Measurements from ENCODE around the gene VRTN. TPM values are rescaled to one million over a fixed set of nuclear protein-coding genes. Genes with fewer than 3 reads are reported as not detected.

Gene VRTN
- polyA plus RNA-seq, 1 experiment, result not detected

DNA sequence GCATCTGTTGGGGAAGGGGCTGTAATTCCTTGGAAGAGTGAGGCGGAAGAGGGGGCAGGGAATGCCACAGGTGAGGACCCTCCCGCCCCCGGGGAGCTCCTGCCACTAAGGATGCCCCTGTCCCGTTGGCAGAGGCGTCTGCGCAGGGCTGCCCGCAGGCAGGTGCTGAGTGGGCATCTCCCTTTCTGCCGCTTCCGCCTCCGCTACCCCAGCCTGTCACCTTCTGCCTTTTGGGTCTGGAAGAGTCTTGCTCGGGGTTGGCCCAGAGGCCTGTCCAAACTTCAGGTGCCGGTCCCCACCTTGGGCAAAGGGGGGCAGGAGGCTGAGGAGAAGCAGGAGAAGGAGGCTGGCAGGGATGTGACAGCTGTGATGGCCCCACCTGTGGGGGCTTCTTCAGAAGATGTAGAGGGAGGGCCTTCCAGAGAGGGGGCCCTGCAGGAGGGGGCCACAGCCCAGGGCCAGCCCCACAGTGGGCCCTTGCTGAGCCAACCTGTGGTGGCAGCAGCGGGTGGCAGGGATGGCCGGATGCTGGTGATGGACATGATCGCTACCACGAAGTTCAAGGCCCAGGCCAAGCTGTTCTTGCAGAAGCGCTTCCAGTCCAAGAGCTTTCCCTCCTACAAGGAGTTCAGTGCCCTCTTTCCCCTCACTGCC, 10.0 kb downstream of the VRTN start:
- ChIA-PET CTCF (interaction anchor here (0.5 to 2.3 kb wide), 4 partner anchors 8 to 543 kb away, joined by 3 to 6 read pairs (median 4); no protein-coding TSS in a partner anchor), POLR2A (no interaction called here)
- no peak for DNase-seq (ENCODE audit: low read depth)
- H3K4me3 ChIP-seq (ENCODE audit: low read depth, low read length), result no peak overlapping the region
- TF ChIP-seq CTCF (IDR thresholded peaks at IDR 0.05; ENCODE audit: insufficient read depth, low read depth, low read length), result no peak
- no peaks in the 10 kb centered on the region for H3K36me3 ChIP-seq (ENCODE audit: control insufficient read depth, insufficient read depth, low read length)
- peaks cover 7% of the 10 kb centered on the region for H3K27me3 ChIP-seq (ENCODE audit: control insufficient read depth, insufficient read depth, low read length)

- Histone ChIP-seq H3K4me3 (ENCODE audit: low read depth, low read length) (no peak overlapping the region), H3K36me3 (ENCODE audit: control insufficient read depth, insufficient read depth, low read length) (no peaks in the 10 kb centered on the region), H3K27me3 (ENCODE audit: control insufficient read depth, insufficient read depth, low read length) (peaks cover 13% of the 10 kb centered on the region)
- CTCF ChIA-PET, result interaction anchor here (0.6 to 3.0 kb wide), 4 partner anchors 10 to 119 kb away, joined by 3 to 30 read pairs (median 4); no protein-coding TSS in a partner anchor
- DNase-seq (ENCODE audit: low read depth), result no peak
- TF ChIP-seq CTCF (IDR thresholded peaks at IDR 0.05; ENCODE audit: insufficient read depth, low read depth, low read length), result no peak
- POLR2A ChIA-PET, result no interaction called here
Measured at GRCh38 chr14:74360163-74360562, 11.9 kb downstream of the VRTN start.

- CTCF ChIA-PET, result interaction anchor here (0.7 to 3.0 kb wide), 6 partner anchors 12 to 131 kb away, joined by 3 to 30 read pairs (median 5); partner anchors contain the start of genes ISCA2 and NPC2
- POLR2A ChIA-PET, result no interaction called here
- peaks cover 16% of the 10 kb centered on the region for H3K27me3 ChIP-seq (ENCODE audit: control insufficient read depth, insufficient read depth, low read length)
Measured at GRCh38 chr14:74362361-74362915, 14.2 kb downstream of the VRTN start.

DNA sequence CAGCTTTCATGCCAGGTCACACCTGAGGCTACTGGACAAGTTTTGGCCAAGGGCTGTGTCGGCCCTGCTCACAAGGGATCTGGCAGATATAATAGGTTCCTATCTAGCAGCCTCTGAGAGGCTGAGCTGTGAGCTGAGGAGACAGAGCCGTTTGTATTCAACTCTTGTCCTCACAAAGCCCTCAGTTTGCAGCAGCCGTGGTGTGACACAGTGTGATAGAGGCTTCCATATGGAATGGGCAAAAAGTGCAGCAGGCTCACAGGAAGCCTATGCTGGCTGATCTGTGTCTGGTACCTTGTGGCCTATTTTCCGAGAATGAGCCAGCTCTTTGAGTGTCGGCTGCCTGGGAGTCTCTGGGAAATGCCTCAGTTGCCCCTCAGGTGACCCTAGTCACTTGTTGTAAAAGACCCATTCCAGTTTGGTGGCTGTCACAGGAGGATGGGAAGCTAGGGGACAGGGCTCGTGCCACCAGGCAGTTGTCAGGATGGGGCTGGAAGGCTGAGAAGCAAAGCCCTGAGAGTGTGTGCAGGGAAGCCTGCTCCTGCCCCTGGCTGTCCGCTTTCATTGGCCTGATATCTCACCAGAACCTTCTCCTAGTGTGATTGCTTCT, 16.1 kb downstream of the VRTN start:
- TF ChIP-seq CTCF (IDR thresholded peaks at IDR 0.05; ENCODE audit: insufficient read depth, low read depth, low read length), result no peak
- Histone ChIP-seq H3K4me3 (ENCODE audit: low read depth, low read length) (no peak overlapping the region), H3K36me3 (ENCODE audit: control insufficient read depth, insufficient read depth, low read length) (no peaks in the 10 kb centered on the region), H3K27me3 (ENCODE audit: control insufficient read depth, insufficient read depth, low read length) (peaks cover 16% of the 10 kb centered on the region)
- POLR2A ChIA-PET, result no interaction called here
- DNase-seq (ENCODE audit: low read depth), result no peak
- CTCF ChIA-PET, result interaction anchor here (0.7 to 4.2 kb wide), 7 partner anchors 10 to 245 kb away, joined by 3 to 37 read pairs (median 3); no protein-coding TSS in a partner anchor

More at GRCh38 chr14:74362361-74362915, 14.2 kb downstream of the VRTN start:
- TF ChIP-seq CTCF (IDR thresholded peaks at IDR 0.05; ENCODE audit: insufficient read depth, low read depth, low read length), result peak; percentile 94
- no peak overlapping the region for H3K4me3 ChIP-seq (ENCODE audit: low read depth, low read length)
- peak; percentile 9 for DNase-seq (ENCODE audit: low read depth)
- no peaks in the 10 kb centered on the region for H3K36me3 ChIP-seq (ENCODE audit: control insufficient read depth, insufficient read depth, low read length)

DNA sequence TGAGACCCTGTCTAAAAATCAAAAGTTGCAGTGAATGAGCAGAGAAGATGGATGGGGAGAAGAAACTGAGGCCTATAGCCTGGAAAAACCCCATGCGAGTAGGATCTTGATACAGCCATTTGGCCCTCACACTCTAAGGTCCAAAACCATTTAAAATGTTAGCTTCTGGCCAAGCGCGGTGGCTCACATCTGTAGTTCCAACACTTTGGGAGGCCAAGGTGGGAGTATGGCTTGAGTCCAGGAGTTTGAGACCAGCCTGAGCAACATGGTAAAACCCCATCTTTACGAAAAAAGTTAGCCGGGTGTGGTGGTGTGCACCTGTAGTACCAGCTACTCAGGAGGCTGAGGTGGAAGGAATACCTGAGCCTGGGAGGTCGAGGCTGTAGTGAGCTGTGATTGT, 19.8 kb downstream of the VRTN start:
- POLR2A ChIA-PET, result no interaction called here
- no peak for DNase-seq (ENCODE audit: low read depth)
- TF ChIP-seq CTCF (IDR thresholded peaks at IDR 0.05; ENCODE audit: insufficient read depth, low read depth, low read length), result no peak
- no peaks in the 10 kb centered on the region for H3K36me3 ChIP-seq (ENCODE audit: control insufficient read depth, insufficient read depth, low read length)
- peaks cover 10% of the 10 kb centered on the region for H3K27me3 ChIP-seq (ENCODE audit: control insufficient read depth, insufficient read depth, low read length)
- CTCF ChIA-PET, result interaction anchor here (1.6 to 3.3 kb wide), 2 partner anchors 10 to 111 kb away, joined by 3 to 13 read pairs; no protein-coding TSS in a partner anchor
- H3K4me3 ChIP-seq (ENCODE audit: low read depth, low read length), result no peak overlapping the region
